Measurements from ENCODE around the gene SRRT. TPM values are rescaled to one million over a fixed set of nuclear protein-coding genes. Genes with fewer than 3 reads are reported as not detected.
A peak's percentile ranks its signal among the peaks of the same experiment; 100 is the strongest.

The SRRT gene
- total and polyA plus RNA-seq, 2 of the 4 experiments (the other 2 are of a cell fraction): 41.4 to 93.5 TPM

DNA sequence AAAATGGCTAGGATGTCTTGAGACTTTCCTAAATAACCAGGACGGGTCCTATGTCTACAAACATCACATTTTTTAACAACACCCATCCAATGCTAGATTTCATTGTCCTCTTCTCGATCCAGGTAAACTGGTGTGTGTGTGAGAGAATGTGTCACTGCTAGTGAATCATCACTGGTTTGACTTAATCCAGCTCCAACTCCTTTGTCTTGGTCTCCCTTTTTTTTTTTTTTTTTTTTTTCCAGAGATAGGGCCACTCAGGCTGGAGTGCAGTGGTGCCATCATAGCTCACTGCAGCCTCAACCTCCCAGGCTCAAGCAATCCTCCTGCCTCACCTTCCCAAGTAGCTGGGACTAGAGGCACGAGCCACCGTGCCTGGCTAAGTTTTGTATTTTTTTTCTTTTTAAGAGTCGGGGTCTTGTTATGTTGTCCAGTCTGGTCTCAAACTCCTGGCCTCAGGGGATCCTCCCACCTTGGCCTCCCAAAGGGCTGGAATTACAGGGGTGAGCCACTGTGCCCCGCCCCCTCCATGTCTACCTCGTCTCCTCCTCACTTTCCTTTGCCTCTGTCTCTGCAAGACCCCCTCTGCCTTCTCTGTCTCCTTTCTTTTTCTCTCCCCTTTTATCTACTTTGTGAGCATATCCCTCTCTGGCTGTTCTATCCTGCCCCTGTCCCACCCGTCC lies 16.8 kb downstream of the SRRT start (continued):
- TF ChIP-seq RFX5 (IDR thresholded peaks at IDR 0.05; ENCODE audit: low read depth, low read length): no peak
- TF ChIP-seq NFE2L2 (IDR thresholded peaks at IDR 0.05; ENCODE audit: low read depth, low read length): no peak

DNA sequence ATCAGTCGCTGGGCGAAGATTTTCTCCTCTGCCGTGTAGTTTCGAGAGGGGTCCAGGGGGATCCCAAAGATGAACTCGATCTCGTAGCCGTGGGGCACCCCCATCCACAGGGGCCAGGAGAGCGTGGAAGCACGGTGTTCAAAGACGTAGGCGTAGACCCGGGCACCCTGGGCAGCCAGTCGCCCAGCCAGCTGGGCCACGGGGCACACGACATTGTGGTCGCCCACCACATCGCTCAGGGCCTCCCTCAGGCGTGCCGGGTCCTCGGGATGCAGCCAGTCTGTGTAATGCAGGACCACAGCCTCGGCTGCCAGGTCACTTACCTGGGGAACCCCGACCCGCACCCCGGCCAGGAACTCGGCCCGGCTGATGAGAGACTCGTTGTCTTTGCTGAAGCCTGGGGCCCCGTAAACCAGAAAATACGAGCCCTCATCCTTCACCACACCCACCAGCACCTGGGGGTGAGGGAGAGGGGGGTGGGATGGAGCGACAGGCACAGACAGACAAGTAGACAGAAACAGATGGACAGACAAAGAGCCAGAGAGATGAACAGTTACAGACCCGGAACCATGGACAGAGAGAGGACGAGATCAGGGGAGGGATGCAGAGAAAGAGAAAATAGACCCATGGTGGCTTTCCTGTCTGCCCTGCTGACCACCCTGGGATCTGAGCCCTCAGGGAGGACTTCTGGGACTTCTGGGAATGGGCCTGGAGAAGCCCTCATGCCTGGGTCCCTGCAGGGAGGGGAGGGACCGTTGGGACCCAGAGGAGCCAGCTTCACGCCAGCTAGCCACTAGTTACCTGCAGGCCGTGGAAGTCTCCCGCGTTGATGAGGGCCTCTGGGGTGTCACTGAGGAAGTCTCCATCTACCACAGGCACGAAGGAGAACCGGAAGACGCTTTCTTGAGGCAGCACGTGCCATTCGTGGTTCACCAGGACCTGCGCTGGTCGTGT lies 17.7 kb downstream of the SRRT start:
- H3K14ac ChIP-seq (replicated peaks; ENCODE audit: low read depth, low read length): no peak overlapping the region
- H3K4me1 ChIP-seq (ENCODE audit: control insufficient read depth, insufficient read depth, low read length): peaks cover 16% of the 10 kb centered on the region
- H4K20me1 ChIP-seq (ENCODE audit: insufficient read depth, low read length): peaks cover 15% of the 10 kb centered on the region; the same call in 1 of the 2 replicates
- no peak overlapping the region for H3K4me2 ChIP-seq (ENCODE audit: low read depth, low read length)
- no peak overlapping the region for H3K56ac ChIP-seq (ENCODE audit: extremely low read depth, insufficient read depth, low read length)
- intact Hi-C loops (cut with micrococcal nuclease) (no loop called here), in situ Hi-C loops (cut with MboI; ENCODE audit: low sequenced_read_pairs) (loop anchor here (5.0 to 10.0 kb wide), 2 partner anchors 165 to 392 kb away; no protein-coding TSS in a partner anchor), dilution Hi-C loops (cut with HindIII; ENCODE audit: low sequenced_read_pairs, unreplicated experiment) (no loop called here)
- H4K5ac ChIP-seq (ENCODE audit: low read depth, low read length): no peak overlapping the region
- no peak overlapping the region for H3K9ac ChIP-seq (ENCODE audit: low read depth, low read length)
- ChIA-PET CTCF (no interaction called here), POLR2A (ENCODE audit: unreplicated experiment) (no interaction called here)
- peaks cover 2% of the 10 kb centered on the region; the same call in 1 of the 2 replicates for H3K9me3 ChIP-seq (ENCODE audit: control insufficient read depth, insufficient read depth, low read length)
- H3K18ac ChIP-seq (ENCODE audit: low read depth, low read length): no peak overlapping the region
- H2BK120ac ChIP-seq (ENCODE audit: low read depth, low read length): no peak overlapping the region
- H3K9me1 ChIP-seq (ENCODE audit: insufficient read depth, low read length): peaks cover 3% of the 10 kb centered on the region; the same call in 1 of the 2 replicates
- no peak overlapping the region for H2BK20ac ChIP-seq (ENCODE audit: low read depth, low read length)
- BruUV-seq (replicated peaks): no TSS peak
- H4K8ac ChIP-seq (ENCODE audit: low read depth in 2 of 2, low read length in 2 of 2): no peak overlapping the region
- no peak overlapping the region for H3K4me3 ChIP-seq (ENCODE audit: insufficient read depth, low read depth, low read length)
- no peak overlapping the region for H2AK9ac ChIP-seq (replicated peaks; ENCODE audit: low read depth, low read length, poor library complexity)
- H2BK5ac ChIP-seq (ENCODE audit: low read depth, low read length, poor library complexity, severe bottlenecking): no peak overlapping the region
- H3K4ac ChIP-seq (ENCODE audit: low read depth, low read length): no peak overlapping the region
- peaks cover 25% of the 10 kb centered on the region for H3K27me3 ChIP-seq (ENCODE audit: control insufficient read depth, insufficient read depth, low read length)
- no peak overlapping the region for H4K91ac ChIP-seq (ENCODE audit: insufficient read depth, low read depth, low read length)
- 94% methylated on average over 21 of the region's 44 CpGs; no CpG with 5 or more reads in 1 of the 2 experiments for WGBS, 2 experiments (ENCODE audit: extremely low coverage in 2 of 2, insufficient read length in 1 of 2)
- no peak overlapping the region for H2BK15ac ChIP-seq (ENCODE audit: low read depth, low read length)
- H3K36me3 ChIP-seq (ENCODE audit: control insufficient read depth, insufficient read depth, low read length): peaks cover 11% of the 10 kb centered on the region
- DNase-seq (no peak), ATAC-seq (ENCODE audit: low read depth) (no peak)
- TF ChIP-seq FOS (IDR thresholded peaks at IDR 0.05; ENCODE audit: low read depth, low read length) (no peak), MAFK (IDR thresholded peaks at IDR 0.05; ENCODE audit: low read depth, low read length) (no peak), MAZ (IDR thresholded peaks at IDR 0.05; ENCODE audit: borderline replicate concordance, low read depth, low read length) (no peak), RCOR1 (IDR thresholded peaks at IDR 0.05; ENCODE audit: insufficient replicate concordance, low read length) (no peak), MXI1 (IDR thresholded peaks at IDR 0.05; ENCODE audit: borderline replicate concordance, low read depth, low read length) (no peak)
- TF ChIP-seq, protein P1, sequence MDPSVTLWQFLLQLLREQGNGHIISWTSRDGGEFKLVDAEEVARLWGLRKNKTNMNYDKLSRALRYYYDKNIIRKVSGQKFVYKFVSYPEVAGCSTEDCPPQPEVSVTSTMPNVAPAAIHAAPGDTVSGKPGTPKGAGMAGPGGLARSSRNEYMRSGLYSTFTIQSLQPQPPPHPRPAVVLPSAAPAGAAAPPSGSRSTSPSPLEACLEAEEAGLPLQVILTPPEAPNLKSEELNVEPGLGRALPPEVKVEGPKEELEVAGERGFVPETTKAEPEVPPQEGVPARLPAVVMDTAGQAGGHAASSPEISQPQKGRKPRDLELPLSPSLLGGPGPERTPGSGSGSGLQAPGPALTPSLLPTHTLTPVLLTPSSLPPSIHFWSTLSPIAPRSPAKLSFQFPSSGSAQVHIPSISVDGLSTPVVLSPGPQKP (IDR thresholded peaks at IDR 0.05; ENCODE audit: borderline replicate concordance, low read depth, low read length): no peak
- no peak overlapping the region for H3K27ac ChIP-seq (ENCODE audit: insufficient read depth, low read length)
- H2AFZ ChIP-seq (replicated peaks; ENCODE audit: low read length, poor library complexity): no peak overlapping the region
- peaks cover 8 to 13% of the 10 kb centered on the region in 2 experiments; a peak in 3 of 4 replicates for H3K79me1 ChIP-seq (ENCODE audit: low read depth in 1 of 2, low read length in 2 of 2)
- no peak overlapping the region for H3K23ac ChIP-seq (ENCODE audit: low read depth, low read length)
- 0 out of 2 replicates have a peak overlapping the region, but pooled peaks have one; percentile 9 for H2AK5ac ChIP-seq (ENCODE audit: low read depth, low read length)
